Spinal cord (tissue), 10 donors: ENCODE results near the gene MGAM2. TPM values are rescaled to one million over a fixed set of nuclear protein-coding genes. Genes with fewer than 3 reads are reported as not detected.
"Not testable (repeated sequence)": the region's sequence is repeated elsewhere in the genome, so short reads cannot be mapped to it uniquely, and the experiment has no call there.

Experiments
- DNase-seq, 6 donors: peaks; one replicate each; pipeline versions ENCODE4 v3.0.0 to v3.0.0-alpha.2; 2013 to 2015; ENCODE audit warnings: low spot score in 6 of 6, low read depth in 4 of 6
- H3K27ac ChIP-seq: one replicate; pipeline ENCODE4 v1.5.1; 2013; ENCODE audit warnings: low read depth, low read length, control low read depth
- H3K27me3 ChIP-seq: one replicate; pipeline ENCODE4 v1.6.1; 2013; ENCODE audit warnings: low read length; ENCODE audit not compliant: control insufficient read depth, insufficient read depth
- H3K36me3 ChIP-seq: one replicate; pipeline ENCODE4 v1.6.1; 2013; ENCODE audit warnings: low read length; ENCODE audit not compliant: control insufficient read depth, insufficient read depth
- H3K4me1 ChIP-seq: one replicate; pipeline ENCODE4 v1.6.1; 2013; ENCODE audit warnings: low read length; ENCODE audit not compliant: control insufficient read depth, insufficient read depth
- H3K4me3 ChIP-seq: one replicate; pipeline ENCODE4 v1.5.1; 2013; ENCODE audit warnings: low read depth, low read length, control low read depth
- H3K9me3 ChIP-seq: one replicate; pipeline ENCODE4 v1.6.1; 2013; ENCODE audit warnings: low read length; ENCODE audit not compliant: control insufficient read depth, insufficient read depth
- WGBS: methylation state at CpG from one replicate; pipeline ENCODE4 v1.1.5; 2013; ENCODE audit warnings: missing lambda C conversion rate; ENCODE audit not compliant: insufficient coverage; 5-methylcytosine and 5-hydroxymethylcytosine counted together
- polyA plus RNA-seq, 2 donors: library from polyadenylated mRNA; unstranded; fragments of 120-200 nt; gene quantifications; one replicate each; pipeline ENCODE4 v1.2.1, GENCODE V29; 2013; ENCODE audit not compliant: insufficient read length in 2 of 2
- total RNA-seq, 2 donors: library from RNA; depleted of rRNA in 1 of 2; stranded (reverse); fragments of 120-200 nt in 1 of 2; fragments of >200 nt in 1 of 2; gene quantifications; one replicate each; pipeline versions ENCODE4 v1.2.3 to v1.2.4, GENCODE V29; 2013 to 2014
- donor health status: healthy.

Gene MGAM2
- total and polyA plus RNA-seq, 4 donors = 0.10 to 0.33 (median 0.19) TPM

DNA sequence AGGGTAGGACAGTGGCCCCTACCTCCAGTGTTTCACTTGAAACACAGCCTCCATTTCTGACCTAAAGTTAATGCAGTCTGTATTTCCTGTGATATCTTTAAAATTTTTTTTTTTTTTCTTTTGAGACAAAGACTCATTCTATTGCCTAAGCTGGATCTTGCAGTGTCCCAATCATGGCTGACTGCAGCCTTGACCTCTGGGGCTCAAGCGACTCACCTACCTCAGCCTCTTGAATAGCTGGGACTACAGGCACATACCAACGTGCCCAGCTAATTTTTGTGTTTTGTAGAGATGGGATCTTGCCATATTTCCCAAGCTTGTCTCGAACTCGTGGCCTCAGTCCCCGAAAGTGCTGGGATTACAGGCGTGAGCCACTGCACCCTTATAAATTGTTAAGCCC lies 16.7 kb upstream of the MGAM2 start:
- Histone ChIP-seq H3K27ac (no peak overlapping the region), H3K36me3 (no peaks in the 10 kb centered on the region), H3K9me3 (no peaks in the 10 kb centered on the region), H3K4me3 (no peak overlapping the region), H3K4me1 (no peaks in the 10 kb centered on the region), H3K27me3 (no peaks in the 10 kb centered on the region)
- no peak for DNase-seq
- WGBS = 98% methylated on average over 5 of the region's 6 CpGs

DNA sequence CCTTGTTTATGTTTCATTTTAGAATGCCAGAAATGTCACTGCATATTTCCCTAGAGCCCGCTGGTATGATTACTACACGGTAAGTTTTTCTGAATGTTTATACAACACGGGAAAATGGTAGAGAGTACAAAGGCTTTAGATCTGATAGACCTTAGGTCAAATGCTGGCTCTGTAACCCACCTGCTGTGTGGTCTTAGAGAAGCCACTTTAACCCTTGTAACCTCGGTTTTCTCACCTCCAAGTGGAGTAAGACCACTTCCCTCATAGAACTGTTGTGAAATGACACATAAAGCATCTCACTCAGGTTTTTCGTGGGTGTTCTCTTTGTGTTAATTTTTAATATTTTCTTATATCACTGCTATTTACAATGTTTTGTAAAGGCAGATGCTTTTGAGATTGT lies 13.9 kb upstream of the MGAM2 start:
- Histone ChIP-seq H3K4me1 (no peaks in the 10 kb centered on the region), H3K9me3 (no peaks in the 10 kb centered on the region), H3K4me3 (no peak overlapping the region), H3K36me3 (no peaks in the 10 kb centered on the region), H3K27me3 (no peaks in the 10 kb centered on the region), H3K27ac (no peak overlapping the region)
- 93% methylated on average over 2 of the region's 5 CpGs for WGBS
- DNase-seq = no peak

DNA sequence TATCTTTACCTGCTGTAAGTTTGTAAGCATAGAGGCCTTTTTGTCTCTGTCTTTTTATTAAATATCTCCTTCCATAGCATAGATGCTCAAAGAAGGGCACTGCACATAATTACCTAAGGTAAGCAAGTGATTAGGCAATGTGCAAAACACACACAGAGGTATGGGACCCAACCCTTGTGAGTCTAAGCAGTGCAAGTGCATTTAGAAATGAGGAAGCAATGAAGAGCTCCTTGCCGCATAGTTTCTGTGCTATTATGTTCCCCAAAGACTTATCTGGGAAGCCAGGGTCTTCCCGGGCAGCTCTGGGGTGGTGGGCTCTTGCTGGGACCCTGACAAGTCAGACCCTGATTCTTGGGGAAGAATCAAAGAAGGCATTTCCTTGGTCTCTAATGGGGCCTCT lies 13.5 kb upstream of the MGAM2 start:
- H3K4me3 ChIP-seq = no peak overlapping the region
- H3K4me1 ChIP-seq = no peaks in the 10 kb centered on the region
- no peaks in the 10 kb centered on the region for H3K27me3 ChIP-seq
- H3K36me3 ChIP-seq = no peaks in the 10 kb centered on the region
- DNase-seq = no peak
- no peaks in the 10 kb centered on the region for H3K9me3 ChIP-seq
- H3K27ac ChIP-seq = no peak overlapping the region
- WGBS = 100% methylated on average over 1 of the region's 2 CpGs

DNA sequence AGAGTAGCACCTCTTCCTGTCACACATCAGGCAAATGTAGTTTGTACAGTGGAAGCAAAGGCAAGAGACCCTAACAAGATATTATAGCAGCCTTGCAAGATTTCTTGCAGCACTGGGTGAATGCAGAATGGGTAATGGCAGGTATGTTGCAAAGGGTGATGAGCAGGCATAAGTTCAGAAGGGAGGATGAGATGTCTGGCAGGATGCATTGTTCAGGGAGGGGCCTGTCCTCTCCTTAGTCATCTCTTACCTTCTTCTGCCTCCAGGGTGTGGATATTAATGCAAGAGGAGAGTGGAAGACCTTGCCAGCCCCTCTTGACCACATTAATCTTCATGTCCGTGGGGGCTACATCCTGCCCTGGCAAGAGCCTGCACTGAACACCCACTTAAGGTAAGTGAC lies 12.2 kb upstream of the MGAM2 start:
- not testable (repeated sequence) for H3K9me3 ChIP-seq, H3K27ac ChIP-seq, H3K4me3 ChIP-seq, H3K36me3 ChIP-seq, H3K4me1 ChIP-seq, DNase-seq, H3K27me3 ChIP-seq
- no CpG with 5 or more reads among the region's 1 CpG for WGBS

DNA sequence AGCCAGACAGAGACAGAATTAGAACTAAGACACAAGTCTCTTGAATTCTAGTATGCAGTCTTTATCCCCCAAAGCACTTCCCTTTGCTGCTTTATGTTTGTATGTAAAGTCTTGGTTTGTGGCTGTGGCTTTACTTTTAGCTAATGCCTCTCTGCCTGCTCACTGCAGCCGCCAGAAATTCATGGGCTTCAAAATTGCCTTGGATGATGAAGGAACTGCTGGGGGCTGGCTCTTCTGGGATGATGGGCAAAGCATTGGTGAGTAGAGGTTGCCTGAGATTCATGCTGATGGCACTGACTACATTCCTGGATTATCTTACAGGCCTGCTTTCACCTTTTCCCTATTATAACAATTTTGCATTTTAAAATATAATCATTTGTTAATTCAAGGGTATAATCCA lies 10.9 kb upstream of the MGAM2 start:
- Histone ChIP-seq H3K27me3 (no peaks in the 10 kb centered on the region), H3K36me3 (no peaks in the 10 kb centered on the region), H3K27ac (no peak overlapping the region), H3K4me1 (no peaks in the 10 kb centered on the region), H3K9me3 (no peaks in the 10 kb centered on the region), H3K4me3 (no peak overlapping the region)
- no peak for DNase-seq
- no CpG with 5 or more reads among the region's 1 CpG for WGBS

DNA sequence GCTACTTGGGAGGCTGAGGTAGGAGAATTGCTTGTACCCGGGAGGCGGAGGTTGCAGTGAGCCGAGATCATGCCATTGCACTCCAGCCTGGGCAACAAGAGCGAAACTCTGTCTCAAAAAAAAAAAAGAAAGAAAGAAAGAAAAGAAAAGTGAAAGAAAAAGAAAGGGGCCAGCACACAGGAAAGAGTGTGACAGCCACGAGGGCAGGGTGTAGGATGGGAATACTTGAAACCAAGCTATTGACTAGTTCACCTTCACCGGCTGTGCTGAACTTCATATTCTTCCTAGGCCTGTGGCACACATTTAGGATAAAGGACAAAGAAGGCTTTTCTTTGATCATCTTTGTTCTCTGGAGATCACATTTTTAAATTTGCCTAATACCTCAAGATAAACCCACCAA lies 9.7 kb upstream of the MGAM2 start:
- DNase-seq, H3K4me1 ChIP-seq, H3K27me3 ChIP-seq, H3K36me3 ChIP-seq, H3K4me3 ChIP-seq, H3K9me3 ChIP-seq, H3K27ac ChIP-seq: not testable (repeated sequence)
- 91% methylated on average over 5 of the region's 6 CpGs for WGBS

DNA sequence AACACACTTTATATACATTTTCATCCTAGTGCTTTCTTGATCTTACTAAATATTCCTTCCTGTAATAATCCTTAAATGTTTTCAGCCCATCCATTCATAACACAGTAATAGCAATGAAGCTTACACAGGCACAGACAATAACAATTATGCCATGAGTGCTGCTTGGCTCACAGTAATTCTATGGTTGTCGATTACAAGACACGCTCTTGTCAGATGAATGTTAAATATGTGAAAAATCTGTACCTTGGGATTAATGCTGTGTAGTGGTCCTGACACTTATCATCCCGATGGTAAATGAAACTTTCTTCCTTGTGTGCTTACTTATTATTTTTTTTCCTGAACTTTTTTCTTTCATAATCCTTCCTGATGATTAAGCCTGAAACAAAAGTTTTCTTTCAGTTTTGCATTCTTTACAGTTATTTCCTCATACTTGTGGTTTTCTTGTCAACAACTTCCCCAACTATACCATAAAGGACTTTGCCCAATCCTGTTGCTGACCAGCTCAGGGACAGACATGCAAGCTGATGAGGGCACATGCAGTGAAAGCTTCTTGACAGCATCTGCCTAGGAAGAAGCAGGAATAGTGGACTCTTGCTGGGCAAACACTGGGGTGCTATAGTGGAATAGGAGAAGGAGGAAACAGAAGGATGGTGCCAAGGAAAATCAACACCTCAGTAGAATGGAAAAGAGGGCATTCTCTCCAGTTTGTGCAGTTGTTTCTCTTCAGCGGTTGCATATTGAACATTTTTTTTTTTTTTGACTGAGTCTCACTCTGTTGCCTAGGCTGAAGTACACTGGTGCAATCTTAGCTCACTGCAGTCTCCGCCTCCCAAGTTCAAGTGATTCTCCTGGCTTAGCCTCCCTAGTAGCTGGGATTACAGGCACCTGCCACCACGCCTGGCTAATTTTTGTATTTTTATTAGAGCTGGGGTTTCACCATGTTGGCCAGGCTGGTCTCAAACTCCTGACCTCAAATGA lies 6.7 kb upstream of the MGAM2 start:
- Histone ChIP-seq H3K27ac (no peak overlapping the region), H3K4me1 (no peaks in the 10 kb centered on the region), H3K27me3 (no peaks in the 10 kb centered on the region), H3K9me3 (no peaks in the 10 kb centered on the region), H3K36me3 (no peaks in the 10 kb centered on the region), H3K4me3 (no peak overlapping the region)
- no CpG with 5 or more reads among the region's 6 CpGs for WGBS
- peak in 1 of 6 donors; percentile 21 for DNase-seq

DNA sequence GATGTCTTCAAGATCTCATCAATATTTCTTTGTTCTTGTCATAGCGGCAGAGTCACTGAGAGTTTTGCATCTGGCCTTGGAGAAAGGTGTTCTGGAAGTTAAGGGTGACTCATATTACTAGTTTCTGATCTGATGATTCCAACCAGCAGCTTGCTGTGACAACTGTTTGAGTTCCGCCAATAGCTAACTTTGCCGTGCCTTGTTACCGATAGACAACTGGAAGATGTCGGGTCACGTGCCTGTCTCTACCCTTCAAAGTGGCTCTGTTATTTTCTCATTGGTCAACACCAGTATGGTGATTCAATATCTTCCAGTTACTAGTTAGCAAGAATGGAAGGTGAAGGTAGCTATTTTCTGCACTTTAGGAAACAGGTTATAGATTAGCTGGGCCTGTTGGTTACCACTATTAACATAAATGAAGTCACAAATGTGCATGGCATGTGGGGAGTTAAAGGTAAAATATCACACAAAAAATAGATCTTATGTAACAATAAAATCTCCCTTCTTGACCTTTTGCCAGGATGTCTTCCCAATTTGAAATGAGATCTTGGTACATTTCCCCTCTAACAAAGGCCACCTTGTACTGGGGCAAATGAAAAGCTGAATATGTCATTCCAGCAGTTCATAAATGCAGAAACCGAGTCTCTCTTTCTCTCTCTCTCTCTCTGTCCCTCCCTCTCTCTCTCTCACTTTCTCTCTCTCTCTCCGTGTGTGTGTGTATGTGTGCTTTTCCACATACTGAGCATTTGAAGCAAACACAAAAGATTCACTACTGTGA lies 2.6 kb upstream of the MGAM2 start:
- Histone ChIP-seq H3K27ac (no peak overlapping the region), H3K4me1 (no peaks in the 10 kb centered on the region), H3K9me3 (no peaks in the 10 kb centered on the region), H3K4me3 (no peak overlapping the region), H3K36me3 (no peaks in the 10 kb centered on the region), H3K27me3 (no peaks in the 10 kb centered on the region)
- DNase-seq = no peak
- 70% methylated on average over 4 of the region's 8 CpGs for WGBS

DNA sequence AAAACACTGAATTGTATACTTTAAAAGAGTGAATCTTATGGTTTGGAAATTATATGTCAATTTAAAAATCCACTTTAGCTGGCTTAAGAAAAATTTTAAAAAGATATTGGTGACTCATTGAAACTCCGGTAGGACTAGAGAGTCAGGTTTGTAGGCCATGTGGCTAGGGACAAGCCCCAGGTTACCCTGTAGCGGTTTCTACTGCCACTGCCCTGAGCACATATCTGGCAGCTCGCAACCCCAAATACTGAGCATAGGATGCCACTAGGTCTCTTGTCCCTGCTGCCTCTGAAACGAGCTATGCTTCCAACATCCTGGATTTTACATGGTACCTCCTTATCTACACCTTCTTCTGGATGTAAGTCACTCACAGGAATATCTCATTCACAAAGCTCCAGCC lies 1.4 kb upstream of the MGAM2 start:
- Histone ChIP-seq H3K4me1 (no peaks in the 10 kb centered on the region), H3K27me3 (no peaks in the 10 kb centered on the region), H3K27ac (no peak overlapping the region), H3K9me3 (no peaks in the 10 kb centered on the region), H3K4me3 (no peak overlapping the region), H3K36me3 (no peaks in the 10 kb centered on the region)
- WGBS = 83% methylated on average over 4 of the region's 4 CpGs
- no peak for DNase-seq
